Activated T-helper 17 cell treated with anti-CD3 and anti-CD28 coated beads, Interleukin-2, amount 50 U/mL, for 72 hours (primary cell): ENCODE data around the gene VSIG2. TPM values are rescaled to one million over a fixed set of nuclear protein-coding genes. Genes with fewer than 3 reads are reported as not detected.

Source experiments
- ATAC-seq: fragments of 150-1000 bp; cut with Tn5 transposase; replicated peaks from 2 replicates; pipeline ENCODE4 v1.10.0; 2021; ENCODE audit warnings: mild to moderate bottlenecking, moderate library complexity
- H3K27ac Mint-ChIP-seq: one replicate; pipeline ENCODE4 v1.8.0; 2022; ENCODE audit warnings: mixed read lengths
- H3K27me3 Mint-ChIP-seq: one replicate; pipeline ENCODE4 v1.8.0; 2022; ENCODE audit warnings: mixed read lengths
- H3K36me3 Mint-ChIP-seq: one replicate; pipeline ENCODE4 v1.8.0; 2022; ENCODE audit warnings: low read depth, mild to moderate bottlenecking, mixed read lengths
- H3K4me1 Mint-ChIP-seq: one replicate; pipeline ENCODE4 v1.8.0; 2022; ENCODE audit warnings: mixed read lengths
- H3K4me3 Mint-ChIP-seq: one replicate; pipeline ENCODE4 v1.8.0; 2022; ENCODE audit warnings: mild to moderate bottlenecking, mixed read lengths
- H3K9me3 Mint-ChIP-seq: one replicate; pipeline ENCODE4 v1.8.0; 2022; ENCODE audit warnings: mixed read lengths
- total RNA-seq, 2 donors: library from RNA; stranded (reverse); gene quantifications; one replicate each; pipeline ENCODE4 v1.2.3, GENCODE V29; 2022

VSIG2 gene, protein sequence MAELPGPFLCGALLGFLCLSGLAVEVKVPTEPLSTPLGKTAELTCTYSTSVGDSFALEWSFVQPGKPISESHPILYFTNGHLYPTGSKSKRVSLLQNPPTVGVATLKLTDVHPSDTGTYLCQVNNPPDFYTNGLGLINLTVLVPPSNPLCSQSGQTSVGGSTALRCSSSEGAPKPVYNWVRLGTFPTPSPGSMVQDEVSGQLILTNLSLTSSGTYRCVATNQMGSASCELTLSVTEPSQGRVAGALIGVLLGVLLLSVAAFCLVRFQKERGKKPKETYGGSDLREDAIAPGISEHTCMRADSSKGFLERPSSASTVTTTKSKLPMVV
- not detected for total RNA-seq

DNA sequence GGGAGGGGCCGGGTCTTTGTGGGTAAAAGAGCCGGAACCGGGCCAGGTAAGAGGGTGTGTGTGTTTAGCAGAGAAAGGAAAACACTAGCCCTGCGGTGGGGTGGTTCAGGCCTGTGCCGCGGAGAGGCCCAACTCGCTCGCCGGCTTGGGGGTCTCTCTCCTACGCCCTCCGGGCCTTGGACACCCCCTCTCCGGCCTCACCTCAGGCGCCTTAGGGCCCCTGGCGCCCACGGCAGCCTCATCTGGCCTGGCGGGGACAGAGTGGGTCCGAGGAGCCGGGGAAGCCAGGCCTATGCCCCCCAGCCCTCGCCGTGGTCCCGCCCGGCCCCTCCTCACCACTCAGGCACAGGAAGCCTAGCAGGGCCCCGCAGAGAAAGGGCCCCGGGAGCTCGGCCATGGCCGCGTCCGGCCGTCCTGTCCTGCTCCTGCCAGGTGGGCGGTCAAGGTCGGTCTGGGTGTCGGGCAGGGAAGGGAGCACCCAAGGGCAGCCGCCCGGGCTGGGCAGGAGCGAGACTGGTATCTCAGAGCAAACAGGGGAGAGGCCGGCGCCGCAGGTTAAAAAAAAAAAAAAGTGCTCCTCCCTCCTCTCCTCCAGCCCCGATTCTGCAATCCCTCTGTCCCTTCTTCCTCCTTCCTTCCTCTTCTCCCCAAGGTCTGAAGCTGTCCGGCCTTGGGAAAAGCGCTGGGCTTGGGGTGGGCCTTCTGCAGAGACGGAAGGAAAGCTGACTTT is at the start of gene VSIG2:
Gene VSIG2 (minus strand): TSS at position 515 of the 730 bp plus-strand sequence. CDS start 118 bp downstream, at position 397.
- no peaks in the 10 kb centered on the region for H3K9me3 Mint-ChIP-seq
- H3K4me1 Mint-ChIP-seq: no peaks in the 10 kb centered on the region
- peaks cover 10% of the 10 kb centered on the region for H3K27me3 Mint-ChIP-seq
- no peaks in the 10 kb centered on the region for H3K36me3 Mint-ChIP-seq
- ATAC-seq: no peak
- H3K4me3 Mint-ChIP-seq: no peak within 1 kb of the TSS
- H3K27ac Mint-ChIP-seq: no peak within 1 kb of the TSS

DNA sequence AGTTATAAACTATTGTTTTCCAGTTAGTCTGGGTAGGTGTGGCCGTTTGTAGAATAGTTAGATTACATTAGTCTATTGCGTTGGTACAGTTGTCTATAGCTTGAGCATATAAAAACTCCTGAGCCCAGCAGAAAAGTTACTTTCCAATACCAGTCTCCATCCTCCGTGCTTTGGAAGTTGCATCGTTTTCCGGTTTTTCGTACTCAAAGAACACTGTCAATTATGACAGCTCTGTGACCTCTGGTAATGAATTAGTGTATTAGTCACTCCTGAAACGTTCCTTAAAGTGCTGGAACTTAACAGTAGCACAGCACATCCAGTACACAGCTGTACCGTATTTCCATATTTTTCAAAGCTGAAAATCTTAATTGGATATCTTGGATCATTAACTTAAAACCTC is 49.0 kb upstream of the VSIG2 start:
- peaks cover 4% of the 10 kb centered on the region for H3K36me3 Mint-ChIP-seq
- peak; percentile 51 for ATAC-seq
- no peaks in the 10 kb centered on the region for H3K9me3 Mint-ChIP-seq
- peak overlapping the region; percentile 89 for H3K27ac Mint-ChIP-seq
- no peaks in the 10 kb centered on the region for H3K27me3 Mint-ChIP-seq
- peaks cover 13% of the 10 kb centered on the region for H3K4me1 Mint-ChIP-seq
- H3K4me3 Mint-ChIP-seq: peak overlapping the region; percentile 85

GRCh38 chr11:124800226-124800929 is 48.3 kb upstream of the VSIG2 start, which contains the start of gene MSANTD2:
Gene MSANTD2 (minus strand): TSS chr11:124800406. CDS start chr11:124800380, 26 bp downstream.
- H3K27ac Mint-ChIP-seq: peak within 1 kb of the TSS; percentile 89
- no peaks in the 10 kb centered on the region for H3K9me3 Mint-ChIP-seq
- H3K27me3 Mint-ChIP-seq: no peaks in the 10 kb centered on the region
- H3K4me1 Mint-ChIP-seq: peaks cover 13% of the 10 kb centered on the region
- peak within 1 kb of the TSS; percentile 85 for H3K4me3 Mint-ChIP-seq
- peak; percentile 94 for ATAC-seq
- peaks cover 4% of the 10 kb centered on the region for H3K36me3 Mint-ChIP-seq

DNA sequence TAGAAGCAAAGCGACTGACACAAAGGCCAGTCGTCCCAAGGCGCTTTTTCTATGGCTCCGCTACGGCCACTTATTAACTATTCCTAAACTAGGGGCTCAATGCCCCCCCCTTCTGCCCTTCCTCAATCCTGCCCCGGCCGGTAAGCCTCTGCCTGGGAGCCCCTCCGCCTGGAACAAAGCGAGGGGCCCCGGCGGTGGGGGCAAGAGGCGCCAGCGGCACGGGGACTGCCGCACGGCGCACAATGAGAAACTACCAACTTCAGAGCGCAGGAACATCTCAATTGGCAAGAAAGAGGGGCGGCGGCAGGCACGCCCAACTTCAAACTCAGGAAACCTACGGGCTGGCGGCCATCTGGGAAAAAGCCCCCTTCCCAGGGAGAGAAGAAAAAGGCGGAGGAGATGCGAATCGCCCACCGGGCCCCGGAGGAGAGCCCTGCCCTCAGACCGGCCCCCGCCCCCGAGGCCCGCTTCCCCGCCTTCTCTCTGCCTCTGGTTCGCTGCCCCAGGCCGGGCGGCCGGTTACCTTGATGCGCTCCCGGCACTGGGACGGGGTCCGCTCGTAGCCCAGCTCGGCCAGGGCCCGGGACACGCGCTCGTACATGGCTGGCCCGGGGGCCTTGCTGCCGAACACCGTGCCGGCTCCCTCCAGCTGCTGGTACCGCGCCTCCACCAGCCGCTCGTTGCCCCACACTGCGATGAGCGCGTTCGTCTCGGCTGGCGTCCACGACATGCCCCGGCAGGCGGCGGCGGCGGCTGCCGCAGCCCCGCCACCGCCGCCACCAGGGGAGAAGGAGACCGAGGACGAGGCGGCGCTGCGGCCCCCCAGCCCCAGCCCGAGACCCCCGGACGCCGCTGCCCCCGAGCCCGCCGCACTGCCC is 47.5 kb upstream of the VSIG2 start:
- ATAC-seq: peak; percentile 57
- Mint-ChIP-seq H3K27me3 (no peaks in the 10 kb centered on the region), H3K4me1 (peaks cover 13% of the 10 kb centered on the region), H3K27ac (peak overlapping the region; percentile 86), H3K9me3 (no peaks in the 10 kb centered on the region), H3K36me3 (peaks cover 4% of the 10 kb centered on the region), H3K4me3 (peak overlapping the region; percentile 85)

DNA sequence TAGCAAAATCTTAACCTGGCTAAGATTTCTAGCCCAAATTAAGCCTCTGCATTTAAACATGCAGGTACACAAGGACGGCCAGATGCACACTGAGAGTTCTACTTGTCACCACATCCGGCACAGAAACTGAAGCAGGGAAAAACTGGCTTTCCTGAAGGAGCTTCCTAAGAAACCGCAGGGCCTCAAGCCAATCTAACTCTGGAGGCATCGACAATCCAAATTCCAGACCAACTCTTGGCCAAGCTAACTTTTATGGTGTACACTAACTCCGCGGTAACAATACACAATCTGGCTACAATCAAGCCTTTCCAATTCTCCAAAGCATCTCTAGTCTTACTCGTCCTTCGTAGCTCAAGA is 46.9 kb upstream of the VSIG2 start:
- peak overlapping the region; percentile 86 for H3K27ac Mint-ChIP-seq
- peaks cover 13% of the 10 kb centered on the region for H3K4me1 Mint-ChIP-seq
- no peaks in the 10 kb centered on the region for H3K9me3 Mint-ChIP-seq
- peak overlapping the region; percentile 85 for H3K4me3 Mint-ChIP-seq
- H3K36me3 Mint-ChIP-seq: peaks cover 4% of the 10 kb centered on the region
- ATAC-seq: no peak
- no peaks in the 10 kb centered on the region for H3K27me3 Mint-ChIP-seq

GRCh38 chr11:124796312-124796711 is 44.3 kb upstream of the VSIG2 start:
- Mint-ChIP-seq H3K27me3 (no peaks in the 10 kb centered on the region), H3K9me3 (no peaks in the 10 kb centered on the region), H3K4me1 (peaks cover 28% of the 10 kb centered on the region), H3K36me3 (peaks cover 4% of the 10 kb centered on the region), H3K27ac (no peak overlapping the region), H3K4me3 (no peak overlapping the region)
- no peak for ATAC-seq

GRCh38 chr11:124793466-124794278 is 41.6 kb upstream of the VSIG2 start:
- Mint-ChIP-seq H3K4me3 (no peak overlapping the region), H3K27ac (no peak overlapping the region), H3K4me1 (peaks cover 27% of the 10 kb centered on the region), H3K9me3 (no peaks in the 10 kb centered on the region), H3K27me3 (no peaks in the 10 kb centered on the region), H3K36me3 (no peaks in the 10 kb centered on the region)
- ATAC-seq: peak; percentile 59

DNA sequence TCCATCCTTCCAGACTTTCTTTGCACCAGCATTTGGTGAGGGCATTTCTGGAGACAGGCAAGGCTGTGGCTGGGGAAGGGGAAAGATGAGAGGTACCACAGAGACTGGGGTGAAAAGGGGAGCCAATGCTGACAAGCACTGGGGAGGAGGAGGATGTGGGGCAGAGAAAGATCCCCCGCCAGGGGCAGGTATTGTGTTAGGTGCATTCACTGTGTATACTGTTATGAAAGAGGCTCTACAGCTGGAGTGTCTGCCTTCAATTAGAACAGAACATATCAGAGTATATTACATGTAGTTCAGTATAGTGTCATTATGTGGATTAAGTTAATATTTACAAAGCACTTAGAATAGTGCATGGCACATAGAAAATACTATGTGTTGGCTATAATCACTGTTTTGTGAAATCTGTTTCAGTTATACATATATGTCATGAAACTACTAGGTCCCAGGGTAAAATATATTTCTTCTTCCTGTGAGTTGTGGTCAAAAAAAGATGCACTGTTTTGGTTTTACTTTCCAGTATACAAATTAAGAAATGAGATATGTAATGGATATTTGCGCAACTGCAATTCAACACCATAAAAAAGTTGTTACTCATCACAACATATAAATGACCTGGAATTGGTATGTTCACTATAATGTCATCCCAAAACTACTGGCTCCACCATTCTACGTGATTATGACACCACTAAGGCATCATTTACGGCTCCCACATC is 39.7 kb upstream of the VSIG2 start:
- Mint-ChIP-seq H3K27me3 (no peaks in the 10 kb centered on the region), H3K9me3 (no peaks in the 10 kb centered on the region), H3K36me3 (no peaks in the 10 kb centered on the region), H3K4me3 (no peak overlapping the region), H3K27ac (no peak overlapping the region), H3K4me1 (peaks cover 21% of the 10 kb centered on the region)
- peak; percentile 29 for ATAC-seq

DNA sequence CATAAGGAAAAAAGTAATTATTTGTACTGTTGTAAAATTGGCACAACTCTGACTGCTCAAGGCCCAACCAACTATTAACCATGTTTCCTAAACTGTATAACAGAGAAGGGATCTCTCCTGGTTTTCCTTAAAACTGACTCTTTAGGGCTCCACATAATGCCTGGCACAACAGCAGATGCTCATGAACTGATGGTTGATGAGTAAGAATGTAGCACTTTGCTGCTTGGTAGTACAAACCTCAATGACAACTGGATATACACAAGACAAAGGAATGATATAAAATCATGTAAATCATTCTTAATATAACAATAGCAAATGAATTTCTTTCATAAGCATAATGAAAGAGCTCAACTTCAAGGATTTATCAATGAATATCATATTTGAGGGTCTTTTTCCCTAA is 36.5 kb upstream of the VSIG2 start:
- H3K4me3 Mint-ChIP-seq: no peak overlapping the region
- H3K27ac Mint-ChIP-seq: no peak overlapping the region
- H3K9me3 Mint-ChIP-seq: no peaks in the 10 kb centered on the region
- no peak for ATAC-seq
- no peaks in the 10 kb centered on the region for H3K36me3 Mint-ChIP-seq
- no peaks in the 10 kb centered on the region for H3K27me3 Mint-ChIP-seq
- H3K4me1 Mint-ChIP-seq: peaks cover 21% of the 10 kb centered on the region

GRCh38 chr11:124784051-124784450 is 32.0 kb upstream of the VSIG2 start:
- no peak overlapping the region for H3K27ac Mint-ChIP-seq
- H3K36me3 Mint-ChIP-seq: no peaks in the 10 kb centered on the region
- no peaks in the 10 kb centered on the region for H3K27me3 Mint-ChIP-seq
- H3K4me1 Mint-ChIP-seq: no peaks in the 10 kb centered on the region
- no peaks in the 10 kb centered on the region for H3K9me3 Mint-ChIP-seq
- no peak for ATAC-seq
- H3K4me3 Mint-ChIP-seq: no peak overlapping the region

DNA sequence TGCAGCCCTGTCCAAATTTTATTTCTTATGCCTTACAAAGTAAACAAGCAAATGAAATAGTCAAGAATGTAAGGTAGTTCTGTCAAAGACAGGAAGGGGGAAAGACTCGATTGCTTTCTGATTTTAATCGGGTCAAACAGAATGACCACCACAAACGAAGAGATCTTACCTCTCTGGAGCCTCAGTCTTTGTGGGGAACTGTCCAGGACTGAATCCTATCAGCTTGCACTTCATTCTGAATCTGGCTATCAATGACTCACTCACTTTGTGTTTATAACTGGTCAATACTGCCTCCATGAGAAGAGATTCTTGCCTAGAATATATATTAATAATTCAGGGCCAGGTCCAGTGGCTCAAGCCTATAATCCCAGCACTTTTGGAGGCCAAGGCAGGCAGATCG is 30.9 kb upstream of the VSIG2 start:
- no peak overlapping the region for H3K4me3 Mint-ChIP-seq
- no peak for ATAC-seq
- peaks cover 7% of the 10 kb centered on the region for H3K4me1 Mint-ChIP-seq
- no peaks in the 10 kb centered on the region for H3K27me3 Mint-ChIP-seq
- no peaks in the 10 kb centered on the region for H3K9me3 Mint-ChIP-seq
- H3K27ac Mint-ChIP-seq: no peak overlapping the region
- H3K36me3 Mint-ChIP-seq: no peaks in the 10 kb centered on the region

DNA sequence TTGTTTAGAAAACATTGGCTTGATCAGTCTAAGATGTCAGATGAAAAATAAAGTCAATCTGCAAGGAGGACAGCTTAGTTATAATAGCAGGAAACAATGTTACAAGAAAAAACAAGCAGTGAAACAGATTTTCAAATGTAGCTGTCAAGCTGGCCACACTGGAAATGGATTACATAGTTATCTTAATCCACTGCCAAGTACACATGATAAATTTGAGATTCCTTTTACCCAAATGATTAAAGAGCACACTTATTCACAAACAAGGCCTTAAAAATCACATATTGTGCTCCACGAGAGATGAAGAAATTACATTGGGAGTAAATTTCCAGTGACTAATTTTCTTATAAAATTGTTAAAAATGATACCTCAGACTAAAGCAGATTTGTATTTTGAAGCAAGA is 27.5 kb upstream of the VSIG2 start:
- no peak for ATAC-seq
- Mint-ChIP-seq H3K4me3 (no peak overlapping the region), H3K4me1 (peaks cover 15% of the 10 kb centered on the region), H3K27me3 (no peaks in the 10 kb centered on the region), H3K9me3 (no peaks in the 10 kb centered on the region), H3K36me3 (no peaks in the 10 kb centered on the region), H3K27ac (no peak overlapping the region)

GRCh38 chr11:124778281-124778680 is 26.2 kb upstream of the VSIG2 start:
- H3K9me3 Mint-ChIP-seq: no peaks in the 10 kb centered on the region
- no peak overlapping the region for H3K27ac Mint-ChIP-seq
- H3K4me3 Mint-ChIP-seq: no peak overlapping the region
- peaks cover 15% of the 10 kb centered on the region for H3K4me1 Mint-ChIP-seq
- H3K27me3 Mint-ChIP-seq: no peaks in the 10 kb centered on the region
- ATAC-seq: no peak
- peaks cover 5% of the 10 kb centered on the region for H3K36me3 Mint-ChIP-seq
